Pons (tissue), 1 donor: ENCODE measurements around the gene DFFB.
A peak's percentile ranks its signal among the peaks of the same experiment; 100 is the strongest.
"Not testable (repeated sequence)": the region's sequence is repeated elsewhere in the genome, so short reads cannot be mapped to it uniquely, and the experiment has no call there.

ENCODE experiments used
- DNase-seq: peaks from one replicate; pipeline ENCODE4 v3.0.0-alpha.2; 2016; ENCODE audit warnings: low spot score

Gene DFFB

GRCh38 chr1:3910049-3910731 lies 52.9 kb downstream of the DFFB start:
- DNase-seq: no peak

GRCh38 chr1:3910857-3911845 lies 53.9 kb downstream of the DFFB start:
- peak; percentile 23 for DNase-seq

GRCh38 chr1:3911981-3912808 lies 54.9 kb downstream of the DFFB start:
- DNase-seq: no peak

GRCh38 chr1:3912809-3913685 lies 55.8 kb downstream of the DFFB start:
- DNase-seq: no peak

- DNase-seq: no peak
Observed at GRCh38 chr1:3914331-3914851, 57.1 kb downstream of the DFFB start.

- no peak for DNase-seq
Observed at GRCh38 chr1:3914911-3915310, 57.6 kb downstream of the DFFB start.

- DNase-seq: no peak
Observed at GRCh38 chr1:3915551-3916121, 58.4 kb downstream of the DFFB start.

- DNase-seq: no peak
Observed at GRCh38 chr1:3917761-3918160, 60.5 kb downstream of the DFFB start.

- DNase-seq: not testable (repeated sequence)
Observed at GRCh38 chr1:3918359-3918758, 61.1 kb downstream of the DFFB start.

GRCh38 chr1:3918966-3919611 lies 61.8 kb downstream of the DFFB start:
- no peak for DNase-seq

- DNase-seq: no peak
Observed at GRCh38 chr1:3919706-3920105, 62.4 kb downstream of the DFFB start.

- DNase-seq: no peak
Observed at GRCh38 chr1:3921765-3922164, 64.5 kb downstream of the DFFB start.

GRCh38 chr1:3922201-3922725 lies 65.0 kb downstream of the DFFB start:
- no peak for DNase-seq

GRCh38 chr1:3922851-3923250 lies 65.6 kb downstream of the DFFB start:
- DNase-seq: no peak

- DNase-seq: no peak
Observed at GRCh38 chr1:3923378-3924185, 66.3 kb downstream of the DFFB start.

- DNase-seq: no peak
Observed at GRCh38 chr1:3924186-3924824, 67.0 kb downstream of the DFFB start.

GRCh38 chr1:3924825-3925220 lies 67.5 kb downstream of the DFFB start:
- DNase-seq: peak; percentile 12

GRCh38 chr1:3925256-3925655 lies 68.0 kb downstream of the DFFB start:
- no peak for DNase-seq

- no peak for DNase-seq
Observed at GRCh38 chr1:3925762-3926161, 68.5 kb downstream of the DFFB start.
